Lower leg skin (tissue), 3 donors: ENCODE results near the gene TAF10.

Source experiments
- CTCF ChIP-seq, 3 donors: fragments of 450-650 bp; IDR thresholded peaks; one replicate each; pipeline ENCODE4 v1.5.1; 2016; ENCODE audit warnings: antibody characterized with exemption in 3 of 3, mild to moderate bottlenecking in 3 of 3, moderate library complexity in 2 of 3
- POLR2A ChIP-seq, 2 donors: fragments of 450-650 bp; IDR thresholded peaks; one replicate each; pipeline ENCODE4 v1.6.1; 2016 to 2017; ENCODE audit warnings: antibody characterized with exemption in 2 of 2, mild to moderate bottlenecking in 1 of 2, moderate library complexity in 1 of 2

DNA sequence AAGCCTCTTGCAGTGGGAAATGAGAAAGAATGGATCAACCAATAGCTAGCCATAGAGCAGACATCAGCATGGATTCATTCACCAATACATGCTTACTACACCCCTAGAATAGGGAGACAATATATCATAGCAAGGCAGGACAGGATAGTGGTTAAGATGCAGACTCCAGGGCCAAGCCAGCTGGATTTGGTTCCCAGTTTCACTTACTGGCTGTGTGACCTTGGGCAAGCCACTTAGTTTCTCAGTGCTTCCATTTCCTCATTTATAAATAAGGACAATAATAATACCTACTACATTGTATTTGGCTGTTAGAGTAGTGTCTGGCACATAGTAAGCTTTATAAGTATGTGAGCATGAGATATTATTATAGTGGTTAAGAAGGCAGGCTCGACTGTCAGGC is 36.5 kb upstream of the TAF10 start:
- no peak for TF ChIP-seq CTCF (IDR thresholded peaks at IDR 0.05)
- TF ChIP-seq POLR2A (IDR thresholded peaks at IDR 0.05): no peak
